B cell (primary cell): Measurements from ENCODE around the gene JMY. TPM values are rescaled to one million over a fixed set of nuclear protein-coding genes. Genes with fewer than 3 reads are reported as not detected.

Experiments
- ATAC-seq: fragments of 200-7000 bp; cut with Tn5 transposase; one replicate; pipeline ENCODE4 v1.10.0; 2021; ENCODE audit warnings: low read depth, mild to moderate bottlenecking, moderate number of reproducible peaks, moderate library complexity
- CTCF ChIA-PET: fragments of 350-600 bp; sonication (Branson Sonifier 250); formaldehyde crosslinking; loops from one replicate; lab custom pipeline; 2021; ENCODE audit warnings: antibody characterized with exemption, inconsistent platforms; lab: Charles Lee
- POLR2A ChIA-PET: fragments of 350-600 bp; sonication (Branson Sonifier 250); formaldehyde crosslinking; loops from one replicate; lab custom pipeline; 2021; ENCODE audit warnings: antibody characterized with exemption; lab: Charles Lee
- DNase-seq: peaks from one replicate; pipeline ENCODE4 v3.0.0; 2013
- H2AFZ ChIP-seq: 2 replicates; pipeline ENCODE4 v1.6.1; 2012; ENCODE audit warnings: mild to moderate bottlenecking, low read depth, low read length; ENCODE audit not compliant: insufficient read depth, poor library complexity, severe bottlenecking
- H3K27ac ChIP-seq, 2 donors: 1 replicate in 1 of 2; 2 replicates in 1 of 2; pipeline ENCODE4 v1.5.1; 2012 to 2013; ENCODE audit warnings: low read length in 2 of 2, mild to moderate bottlenecking in 2 of 2, moderate library complexity in 1 of 2
- H3K27me3 ChIP-seq, 4 experiments: fragments of 200-600 bp in 1 of 4; sonication (generic) in 1 of 4; replicated peaks in 1 of 4; 1 replicate in 2 of 4; 2 replicates in 2 of 4; pipeline versions ENCODE4 v1.6.1 to v1.7.0; 2013 to 2016; ENCODE audit warnings: low read length in 3 of 4, mild to moderate bottlenecking in 2 of 4, mixed read lengths in 1 of 4, moderate library complexity in 1 of 4; ENCODE audit not compliant: insufficient read depth in 4 of 4, control insufficient read depth in 3 of 4; ENCODE audit errors: control extremely low read depth in 1 of 4
- H3K36me3 ChIP-seq, 2 experiments: replicated peaks in 1 of 2; 1 replicate in 1 of 2; 2 replicates in 1 of 2; pipeline versions ENCODE4 v1.6.1 to v1.7.1; 2013; ENCODE audit warnings: low read length in 1 of 2; ENCODE audit not compliant: insufficient read depth in 2 of 2, control insufficient read depth in 1 of 2; ENCODE audit errors: control extremely low read depth in 1 of 2, extremely low read depth in 1 of 2
- H3K4me1 ChIP-seq, 2 donors: fragments of 200-600 bp in 1 of 2; sonication (generic) in 1 of 2; 1 replicate in 1 of 2; 2 replicates in 1 of 2; pipeline versions ENCODE4 v1.5.1 to v1.6.1; 2013 to 2017; ENCODE audit warnings: low read length in 2 of 2; ENCODE audit not compliant: control insufficient read depth in 2 of 2, insufficient read depth in 2 of 2
- H3K4me2 ChIP-seq: replicated peaks from 2 replicates; pipeline ENCODE3; 2012; ENCODE audit warnings: mild to moderate bottlenecking, low read depth, low read length; ENCODE audit not compliant: poor library complexity, severe bottlenecking
- H3K4me3 ChIP-seq, 5 experiments: fragments of 200-600 bp in 1 of 5; sonication (generic) in 1 of 5; 1 replicate in 3 of 5; 2 replicates in 2 of 5; pipeline versions ENCODE4 v1.5.1 to v1.7.0; 2011 to 2016; ENCODE audit warnings: low read length in 4 of 5, mild to moderate bottlenecking in 4 of 5, low read depth in 2 of 5, control low read depth in 1 of 5, moderate library complexity in 1 of 5; ENCODE audit not compliant: insufficient read depth in 1 of 5; ENCODE audit errors: control extremely low read depth in 1 of 5, extremely low read depth in 1 of 5
- H3K79me2 ChIP-seq: fragments of 200-600 bp; sonication (generic); one replicate; pipeline ENCODE4 v1.6.0; 2016; ENCODE audit warnings: low read length; ENCODE audit not compliant: control insufficient read depth, insufficient read depth
- H3K9ac ChIP-seq: fragments of 200-600 bp; sonication (generic); 2 replicates; pipeline ENCODE4 v1.6.1; 2017; ENCODE audit warnings: mild to moderate bottlenecking, low read length, moderate library complexity
- H3K9me3 ChIP-seq, 3 donors: one replicate each; pipeline versions ENCODE4 v1.6.1 to v1.7.1; 2013; ENCODE audit warnings: low read length in 2 of 3; ENCODE audit not compliant: control insufficient read depth in 2 of 3, insufficient read depth in 1 of 3; ENCODE audit errors: control extremely low read depth in 1 of 3
- H4K20me1 ChIP-seq: 2 replicates; pipeline ENCODE4 v1.6.0; 2012; ENCODE audit warnings: mild to moderate bottlenecking, low read length; ENCODE audit not compliant: insufficient read depth, control insufficient read depth, poor library complexity, severe bottlenecking
- H3K27ac Mint-ChIP-seq: one replicate; pipeline ENCODE4 v1.8.0; 2021; ENCODE audit warnings: mixed read lengths
- H3K27me3 Mint-ChIP-seq: one replicate; pipeline ENCODE4 v1.8.0; 2021; ENCODE audit warnings: mixed read lengths
- H3K4me1 Mint-ChIP-seq: one replicate; pipeline ENCODE4 v1.8.0; 2021; ENCODE audit warnings: mixed read lengths
- H3K4me3 Mint-ChIP-seq: one replicate; pipeline ENCODE4 v1.8.0; 2021; ENCODE audit warnings: mixed read lengths
- H3K9me3 Mint-ChIP-seq: one replicate; pipeline ENCODE4 v1.8.0; 2022; ENCODE audit warnings: mixed read lengths; ENCODE audit not compliant: insufficient read depth
- CTCF ChIP-seq: fragments of 200-600 bp; IDR thresholded peaks from one replicate; pipeline ENCODE4 v1.8.0; 2022; ENCODE audit warnings: antibody characterized with exemption, mild to moderate bottlenecking
- EZH2 ChIP-seq: IDR thresholded peaks from 2 replicates; pipeline ENCODE4 v1.6.1; 2012; ENCODE audit warnings: borderline replicate concordance, low read depth, mild to moderate bottlenecking, moderate library complexity, low read length; ENCODE audit not compliant: insufficient read depth, poor library complexity, severe bottlenecking
- WGBS: methylation state at CpG from one replicate; pipeline ENCODE4 v1.1.5; 2013; ENCODE audit warnings: missing lambda C conversion rate; ENCODE audit not compliant: insufficient coverage; 5-methylcytosine and 5-hydroxymethylcytosine counted together
- intact Hi-C: fragments of 100-400 bp; cut with micrococcal nuclease; formaldehyde crosslinking; loops from one replicate; pipeline ENCODE4 v1.10.0; 2022
- polyA plus RNA-seq: library from polyadenylated mRNA; depleted of rRNA; stranded (reverse); fragments of >200 nt; gene quantifications from 2 replicates; pipeline ENCODE4 v1.2.3, GENCODE V29; 2012
- total RNA-seq, 2 donors: library from RNA; stranded (reverse); fragments of 120-200 nt in 1 of 2; gene quantifications; 1 replicate in 1 of 2; 2 replicates in 1 of 2; pipeline versions ENCODE4 v1.2.3 to v1.2.4, GENCODE V29; 2013 to 2022

Gene JMY
- total and polyA plus RNA-seq, 2 donors (not counting 1 experiment from before 2014, with no cell fraction given) = 2.7 to 20.5 TPM

- peak overlapping the region; percentile 96 for H3K4me3 Mint-ChIP-seq
- WGBS = 0% methylated on average over 6 of the region's 14 CpGs
- intact Hi-C loops = loop anchor here (2.0 to 10.0 kb wide), 5 partner anchors 253 to 1746 kb away; partner anchors contain the start of genes AP3B1, ARSB, TBCA and WDR41
- H3K27ac Mint-ChIP-seq = peak overlapping the region; percentile 83
- Histone ChIP-seq H3K27me3 (no peaks in the 10 kb centered on the region), H3K9ac (peak overlapping the region; percentile 95), H3K4me2 (peak overlapping the region; percentile 93), H4K20me1 (peaks cover 58% of the 10 kb centered on the region), H3K27ac (no peak overlapping the region), H3K36me3 (no peaks in the 10 kb centered on the region), H3K9me3 (no peaks in the 10 kb centered on the region), H3K4me1 (peaks cover 24 to 33% of the 10 kb centered on the region in 2 donors), H3K4me3 (peak overlapping the region; percentile 69 to 84 (median 77)), H2AFZ (peak overlapping the region; percentile 76), H3K79me2 (peaks cover 28% of the 10 kb centered on the region)
- POLR2A ChIA-PET = interaction anchor here (0.5 to 1.0 kb wide), 2 partner anchors 254 to 1463 kb away, joined by 4 to 5 read pairs; no protein-coding TSS in a partner anchor
- TF ChIP-seq EZH2 = no peak
- TF ChIP-seq CTCF = no peak
- no peaks in the 10 kb centered on the region for H3K9me3 Mint-ChIP-seq
- H3K4me1 Mint-ChIP-seq = peaks cover 46% of the 10 kb centered on the region
- no peak for DNase-seq
- H3K27me3 Mint-ChIP-seq = no peaks in the 10 kb centered on the region
- ATAC-seq = no peak
- CTCF ChIA-PET = interaction anchor here (0.6 kb wide), 1 partner anchor 19 kb away, joined by 4 read pairs; no protein-coding TSS in a partner anchor
These were observed 2.0 kb downstream of the JMY start for GRCh38 chr5:79237740-79238560.

GRCh38 chr5:79240561-79240960 is 4.6 kb downstream of the JMY start:
- Mint-ChIP-seq H3K4me3 (peak overlapping the region; percentile 4), H3K27ac (no peak overlapping the region), H3K4me1 (peaks cover 52% of the 10 kb centered on the region), H3K27me3 (no peaks in the 10 kb centered on the region), H3K9me3 (no peaks in the 10 kb centered on the region)
- ATAC-seq (no peak), DNase-seq (no peak)
- Histone ChIP-seq H3K27ac (no peak overlapping the region), H3K9ac (no peak overlapping the region), H3K4me2 (no peak overlapping the region), H3K4me1 (peaks cover 24 to 33% of the 10 kb centered on the region in 2 donors), H3K4me3 (no peak overlapping the region), H3K9me3 (no peaks in the 10 kb centered on the region), H3K27me3 (no peaks in the 10 kb centered on the region), H3K79me2 (peaks cover 54% of the 10 kb centered on the region), H2AFZ (no peak overlapping the region), H3K36me3 (no peaks in the 10 kb centered on the region), H4K20me1 (peaks cover 84% of the 10 kb centered on the region)
- CTCF ChIA-PET = interaction anchor here (1.5 kb wide), 1 partner anchor 107 kb away, joined by 4 read pairs; no protein-coding TSS in a partner anchor
- no CpG with 5 or more reads among the region's 2 CpGs for WGBS
- POLR2A ChIA-PET = no interaction called here
- no peak for TF ChIP-seq EZH2
- no peak for TF ChIP-seq CTCF
- intact Hi-C loops = no loop called here
